GM21381 (cell line): ENCODE measurements around the gene GTF2I.
A peak's percentile ranks its signal among the peaks of the same experiment; 100 is the strongest.
"Not testable (repeated sequence)": the region's sequence is repeated elsewhere in the genome, so short reads cannot be mapped to it uniquely, and the experiment has no call there.

Experiments
- ATAC-seq: cut with Tn5 transposase; IDR thresholded peaks from one replicate; pipeline ENCODE4 v1.9.1; 2021; ENCODE audit warnings: mild to moderate bottlenecking, moderate library complexity; ENCODE audit not compliant: unreplicated experiment

GTF2I gene

DNA sequence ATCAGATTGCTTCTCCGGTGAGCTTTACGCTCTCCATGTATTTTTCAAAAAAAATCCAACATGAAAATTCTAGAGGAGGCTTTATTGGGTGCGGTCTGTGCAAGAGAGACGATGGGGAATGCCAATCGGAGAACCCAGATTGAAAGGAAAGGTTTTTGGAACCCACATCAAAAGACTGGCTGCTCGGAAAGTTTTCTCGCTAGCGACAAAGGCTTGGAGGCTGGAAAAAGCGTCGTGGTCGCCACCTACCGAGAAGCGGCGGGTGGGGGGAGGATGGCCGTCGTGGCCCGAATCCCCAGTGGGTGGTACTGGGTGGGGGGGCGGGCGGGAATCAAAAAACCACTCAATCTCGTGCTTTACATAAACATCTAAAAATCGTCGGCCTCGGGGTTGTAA is 1.1 kb upstream of the GTF2I start:
- no peak for ATAC-seq

DNA sequence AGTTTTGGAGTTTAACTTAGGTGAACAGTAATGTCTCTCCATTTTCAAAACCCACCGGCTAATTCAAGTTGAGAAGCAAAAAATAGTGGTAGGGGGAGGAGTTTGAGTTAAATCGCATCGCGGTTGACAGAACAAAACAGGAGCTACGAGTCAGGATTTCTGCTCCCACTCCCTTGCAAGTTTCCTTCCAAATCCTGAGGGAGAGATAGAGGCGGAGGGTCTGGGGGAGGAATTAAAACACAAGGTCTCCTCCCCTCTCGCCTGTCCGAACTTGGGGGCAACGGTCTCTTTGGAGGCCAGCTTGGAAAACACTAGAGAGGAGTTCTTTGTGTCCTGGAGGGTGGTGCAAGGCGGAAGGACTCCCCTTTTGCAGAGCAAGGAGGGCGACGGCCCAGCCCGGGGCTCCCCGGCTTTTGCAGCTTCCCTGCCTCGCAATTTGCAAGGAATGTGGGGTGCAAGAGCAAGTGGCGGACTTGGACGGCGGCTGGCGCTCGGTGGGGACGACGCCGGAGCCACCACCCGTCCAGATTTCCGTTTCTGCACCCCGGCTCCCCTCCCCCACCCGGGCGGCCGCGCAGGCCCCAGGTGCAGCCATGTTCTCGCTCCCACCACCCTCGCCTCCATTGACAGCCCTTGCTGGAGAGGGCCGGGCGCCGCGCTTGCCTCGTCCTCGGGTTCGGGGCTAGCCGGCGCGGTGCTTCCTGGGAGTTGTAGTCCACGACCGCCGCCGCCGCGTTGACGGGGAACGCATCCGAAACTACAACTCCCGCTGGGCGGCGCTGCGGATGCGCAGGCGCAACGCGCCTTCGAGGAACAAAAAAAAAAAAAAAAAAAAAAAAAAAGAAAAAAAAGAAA is 454 bp upstream of the GTF2I start:
- peak; percentile 59 for ATAC-seq

DNA sequence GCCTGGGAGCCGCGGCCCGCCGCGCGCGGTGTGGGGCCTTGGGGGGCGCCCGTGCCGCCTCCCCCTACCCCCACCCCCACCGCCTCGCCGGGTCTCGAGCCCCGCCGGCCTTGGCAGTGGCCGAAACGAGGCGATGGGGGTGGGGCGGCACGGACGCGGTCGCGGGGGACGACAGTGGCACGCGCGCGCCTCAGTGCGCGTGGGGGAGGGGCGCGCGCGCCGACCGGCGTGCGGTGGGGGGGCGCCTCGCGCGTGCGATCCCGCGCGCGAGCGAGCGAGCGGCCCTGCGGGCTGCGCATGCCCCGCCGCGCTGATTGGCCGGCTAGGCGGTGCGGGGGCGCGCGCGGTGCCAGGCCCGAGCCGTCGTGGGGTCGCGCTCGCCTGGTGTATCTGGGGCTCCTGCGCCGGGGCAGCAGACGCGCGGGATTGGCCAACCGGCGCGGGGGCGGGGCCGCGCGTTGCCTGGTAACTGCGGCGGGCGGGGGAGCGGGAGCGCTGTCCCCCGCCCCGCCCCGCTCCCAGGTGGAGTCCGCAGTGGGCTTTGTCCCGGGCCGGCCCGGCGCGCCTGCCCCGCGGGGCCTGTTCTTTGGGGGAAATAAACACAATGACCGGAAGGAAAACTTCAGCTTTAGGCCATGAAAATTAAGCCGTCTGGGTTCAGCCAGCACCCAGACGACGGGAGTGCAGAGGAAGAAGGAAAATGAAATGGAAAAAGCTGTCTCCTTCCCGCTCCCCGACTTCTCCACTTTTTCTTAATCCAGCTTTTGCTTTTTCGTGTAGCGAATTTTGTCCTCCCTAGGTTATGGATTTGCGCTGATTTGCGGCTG is 873 bp downstream of the GTF2I start:
- peak; percentile 51 for ATAC-seq

DNA sequence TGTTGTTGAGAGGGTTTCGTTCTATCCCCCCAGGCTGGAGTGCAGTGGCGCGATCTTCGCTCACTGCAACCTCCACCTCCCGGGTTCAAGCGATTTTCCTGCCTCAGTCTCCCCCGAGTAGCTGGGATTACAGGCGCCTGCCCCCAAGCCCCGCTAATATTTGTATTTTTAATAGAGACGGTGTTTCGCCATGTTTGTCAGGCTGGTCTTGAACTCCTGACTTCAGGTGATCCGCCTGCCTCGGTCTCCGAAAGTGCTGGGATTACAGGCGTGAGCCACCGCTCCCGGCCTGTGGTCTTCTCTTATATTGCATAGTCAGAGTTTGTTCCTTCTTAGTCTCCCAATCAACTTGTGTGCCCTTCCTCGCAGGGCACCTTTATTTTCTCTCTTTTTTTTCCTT is 2.7 kb downstream of the GTF2I start:
- not testable (repeated sequence) for ATAC-seq

DNA sequence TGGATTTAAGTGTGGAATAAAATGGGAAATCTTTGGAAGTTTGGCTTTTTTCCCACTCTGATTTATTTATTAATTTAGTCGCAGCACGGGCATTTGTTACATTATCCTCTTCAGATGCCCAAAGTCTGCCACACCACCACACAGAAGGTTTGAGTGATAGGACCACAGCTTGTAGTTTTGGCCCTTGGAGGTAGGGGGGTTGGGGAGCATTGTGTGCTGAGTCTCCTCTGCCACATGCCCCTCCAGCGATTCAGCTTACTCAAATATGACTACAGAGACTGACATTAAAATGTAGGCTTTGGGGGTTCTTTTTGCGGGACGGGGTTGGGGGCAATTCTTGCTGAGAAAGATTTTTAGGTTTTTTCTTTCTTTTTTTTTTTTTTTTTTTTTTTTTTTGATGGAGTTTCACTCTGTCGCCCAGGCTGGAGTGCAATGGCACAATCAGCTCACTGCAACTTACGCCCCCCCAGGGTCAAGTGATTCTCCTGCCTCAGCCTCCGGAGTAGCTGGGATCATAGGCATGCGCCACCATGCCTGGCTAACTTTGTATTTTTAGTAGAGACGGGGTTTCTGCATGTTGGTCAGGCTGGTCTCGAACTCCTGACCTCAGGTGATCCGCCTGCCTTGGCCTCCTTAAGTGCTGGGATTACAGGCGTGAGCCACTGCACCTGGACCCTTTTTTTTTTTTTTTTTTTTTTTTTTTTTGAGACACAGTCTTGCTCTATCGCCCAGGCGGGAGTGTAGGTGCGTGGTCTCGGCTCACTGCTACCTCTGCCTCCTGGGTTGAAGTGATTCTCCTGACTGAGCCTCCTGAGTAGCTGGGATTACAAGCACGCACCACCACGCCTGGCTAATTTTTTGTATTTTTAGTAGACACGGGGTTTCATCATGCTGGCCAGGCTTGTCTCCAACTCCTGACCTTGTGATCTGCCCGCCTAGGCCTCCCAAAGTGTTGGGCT is 4.6 kb downstream of the GTF2I start:
- not testable (repeated sequence) for ATAC-seq

DNA sequence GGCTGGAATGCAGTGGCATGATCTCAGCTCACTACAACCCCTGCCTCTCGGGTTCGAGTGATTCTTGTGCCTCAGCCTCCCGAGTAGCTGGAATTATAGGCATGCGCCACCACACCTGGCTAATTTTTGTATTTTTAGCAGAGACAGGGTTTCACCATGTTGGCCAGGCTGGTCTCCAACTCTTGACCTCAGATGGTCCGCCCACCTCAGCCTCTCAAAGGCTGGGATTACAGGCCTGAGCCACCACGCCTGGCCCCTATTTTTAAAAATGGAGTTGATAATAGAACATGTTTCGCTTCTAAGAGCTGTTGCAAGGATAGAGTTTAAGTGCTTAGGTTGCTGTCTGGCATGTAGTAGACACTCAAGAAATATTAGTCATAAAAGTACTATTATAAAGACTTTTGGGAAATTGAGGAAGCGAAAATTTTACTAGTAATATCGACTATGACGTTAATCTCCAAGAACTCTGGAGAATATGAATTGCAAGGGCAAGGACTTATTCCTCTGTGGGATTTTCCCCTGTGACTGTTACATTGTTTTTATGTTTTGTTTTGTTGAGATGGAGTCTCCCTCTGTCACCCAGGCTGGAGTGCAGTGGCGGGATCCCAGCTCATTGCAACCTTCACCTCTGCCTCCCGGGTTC is 7.9 kb downstream of the GTF2I start:
- ATAC-seq, result no peak

DNA sequence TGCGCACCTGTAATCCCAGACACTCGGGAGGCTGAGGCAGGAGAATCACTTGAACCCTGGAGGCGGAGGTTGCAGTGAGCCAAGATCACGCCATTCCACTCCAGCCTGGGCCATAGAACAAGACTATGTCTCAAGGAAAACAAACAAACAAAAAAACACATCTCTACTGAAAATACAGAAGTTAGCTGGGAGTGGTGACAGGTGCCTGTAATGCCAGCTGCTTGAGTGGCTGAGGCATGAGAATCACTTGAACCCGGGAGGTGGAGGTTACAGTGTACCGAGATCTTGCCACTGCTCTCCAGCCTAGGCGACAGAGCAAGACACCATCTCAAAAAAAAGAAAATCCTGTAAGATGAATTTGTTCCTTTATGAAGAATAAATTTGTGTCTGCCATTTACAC is 9.5 kb downstream of the GTF2I start:
- ATAC-seq, result not testable (repeated sequence)

DNA sequence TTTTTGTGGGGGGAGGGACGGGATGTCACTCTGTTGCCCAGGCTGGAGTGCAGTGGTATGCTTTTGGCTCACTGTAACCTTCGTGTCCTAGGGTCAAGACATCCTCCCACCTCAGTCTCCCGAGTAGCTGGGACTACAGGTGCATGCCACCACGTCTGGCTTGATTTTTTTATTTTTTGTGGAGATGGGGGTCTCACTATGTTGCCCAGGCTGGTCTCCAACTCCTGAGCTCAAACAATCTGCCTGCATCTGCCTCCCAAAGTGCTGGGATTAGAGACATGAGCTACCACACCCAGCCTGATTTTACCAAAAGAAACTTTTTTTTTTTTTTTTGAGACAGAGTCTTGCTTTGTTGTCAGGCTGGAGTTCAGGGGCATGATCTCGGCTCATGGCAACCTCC is 10.0 kb downstream of the GTF2I start:
- not testable (repeated sequence) for ATAC-seq

DNA sequence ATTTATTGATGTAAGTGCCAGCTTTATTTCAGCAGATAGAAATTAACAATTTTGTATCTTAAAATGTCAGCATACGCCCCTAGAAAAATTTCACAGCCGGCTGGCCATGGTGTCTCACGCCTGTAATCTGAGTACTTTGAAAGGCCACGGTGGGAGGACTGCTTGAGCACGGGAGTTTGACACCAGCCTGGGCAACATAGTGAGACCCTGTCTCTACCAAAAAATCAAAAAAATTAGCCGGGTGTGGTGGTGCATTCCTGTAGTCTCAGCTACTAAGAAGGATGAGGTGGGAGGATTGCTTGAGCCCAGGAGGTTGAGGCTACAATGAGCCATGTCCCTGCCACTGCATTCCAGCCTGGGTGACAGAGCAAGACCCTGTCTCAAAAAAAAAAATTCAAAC is 14.1 kb downstream of the GTF2I start:
- no peak for ATAC-seq

DNA sequence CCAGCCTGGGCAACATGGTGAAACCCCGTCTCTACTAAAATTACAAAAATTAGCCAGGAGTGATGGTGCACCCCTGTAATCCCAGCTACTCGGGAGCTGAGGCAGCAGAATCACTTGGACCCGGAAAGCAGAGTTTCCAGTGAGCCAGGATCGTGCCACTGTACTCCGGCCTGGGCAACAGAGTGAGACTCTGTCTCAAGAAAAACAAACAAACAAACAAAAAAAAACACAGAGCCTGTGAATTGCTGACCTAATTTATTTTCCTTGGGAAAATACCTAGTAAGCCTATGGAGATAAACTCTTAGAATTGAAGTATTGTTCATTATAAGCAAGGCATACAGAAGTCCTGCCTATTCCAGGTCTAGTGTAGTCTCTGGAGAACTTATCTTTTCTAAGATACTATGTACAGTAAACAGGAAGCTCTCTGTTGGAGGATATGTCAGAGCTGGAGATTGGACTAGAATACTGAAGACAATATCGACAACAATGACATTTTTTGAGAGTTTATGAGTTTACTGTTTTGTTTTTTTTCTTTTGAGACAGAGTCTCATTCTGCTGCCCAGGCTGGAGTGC is 14.9 kb downstream of the GTF2I start:
- no peak for ATAC-seq

DNA sequence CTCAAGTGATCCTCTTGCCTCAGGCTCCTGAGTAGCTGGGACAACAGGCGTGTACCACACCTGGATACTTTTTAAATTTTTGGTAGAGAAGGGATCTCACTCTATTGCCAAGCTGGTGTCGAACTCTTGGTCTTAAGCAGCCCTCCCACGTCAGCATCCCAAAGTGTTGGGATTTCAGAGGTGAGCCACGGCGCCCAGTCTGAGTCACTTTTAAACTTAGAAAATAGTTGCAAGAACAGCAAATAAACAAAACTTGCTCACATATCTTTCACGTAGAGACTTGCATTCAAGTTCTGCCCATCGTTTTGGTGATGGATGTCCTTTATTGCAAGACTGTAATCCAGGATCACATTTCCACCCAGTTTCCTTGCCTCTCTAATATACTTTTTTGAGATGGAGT is 16.6 kb downstream of the GTF2I start:
- ATAC-seq, result no peak

DNA sequence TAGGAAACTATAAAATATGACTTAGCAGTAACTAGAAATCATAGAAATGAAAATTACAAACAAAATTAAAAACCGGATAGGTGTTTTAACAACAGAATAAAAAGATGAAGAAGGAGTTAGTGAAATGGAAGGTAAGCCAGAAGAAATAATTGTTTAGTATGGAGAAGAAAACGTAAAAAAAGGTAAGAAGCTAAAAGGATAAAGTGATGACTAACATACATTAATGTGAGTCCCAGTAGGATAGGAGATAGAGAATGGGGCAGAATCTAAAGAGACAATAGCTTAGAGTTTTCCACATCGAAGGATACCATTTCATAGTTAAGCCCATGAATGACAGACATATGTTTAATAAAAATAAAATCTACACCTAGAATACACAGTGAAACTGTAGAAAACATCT is 25.3 kb downstream of the GTF2I start:
- no peak for ATAC-seq

DNA sequence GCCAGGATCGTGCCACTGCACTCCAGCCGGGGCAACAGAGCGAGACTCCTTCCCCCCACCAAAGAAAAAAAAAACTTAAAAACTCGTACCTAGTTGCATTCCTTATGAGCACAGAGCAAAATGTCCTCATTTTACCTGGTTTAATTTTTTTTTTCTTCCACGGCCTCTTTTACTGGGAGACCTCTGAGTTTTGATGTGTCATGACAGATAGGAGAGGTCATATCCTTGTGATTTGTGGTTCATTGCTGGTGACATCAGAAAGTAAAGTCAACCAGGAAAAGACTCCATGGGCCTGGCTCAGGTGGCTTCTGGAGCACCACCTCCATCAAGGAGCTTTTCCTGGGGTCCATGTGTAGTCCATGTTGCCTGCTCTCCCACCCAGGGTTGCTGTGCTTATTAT is 26.3 kb downstream of the GTF2I start:
- ATAC-seq, result no peak

DNA sequence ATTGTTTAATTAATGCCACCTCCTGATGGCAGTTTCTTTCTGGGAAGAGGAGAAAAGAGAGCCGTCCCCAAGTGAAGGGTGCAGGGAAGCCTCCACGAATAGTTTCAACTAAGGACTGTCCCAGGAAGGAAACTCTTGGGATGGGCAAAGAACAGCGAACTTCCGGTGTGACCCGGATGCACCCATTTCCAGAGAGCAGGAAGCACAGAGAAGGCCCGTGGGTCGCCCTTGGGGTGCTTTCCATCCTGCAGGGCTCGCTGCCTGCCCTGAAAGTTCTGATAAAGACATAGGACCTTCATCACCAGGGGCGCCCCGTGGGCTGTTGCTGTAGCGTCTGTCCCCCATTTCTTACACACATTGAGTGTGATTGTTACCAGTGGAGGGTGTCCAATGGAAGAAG is 27.0 kb downstream of the GTF2I start:
- ATAC-seq, result no peak

DNA sequence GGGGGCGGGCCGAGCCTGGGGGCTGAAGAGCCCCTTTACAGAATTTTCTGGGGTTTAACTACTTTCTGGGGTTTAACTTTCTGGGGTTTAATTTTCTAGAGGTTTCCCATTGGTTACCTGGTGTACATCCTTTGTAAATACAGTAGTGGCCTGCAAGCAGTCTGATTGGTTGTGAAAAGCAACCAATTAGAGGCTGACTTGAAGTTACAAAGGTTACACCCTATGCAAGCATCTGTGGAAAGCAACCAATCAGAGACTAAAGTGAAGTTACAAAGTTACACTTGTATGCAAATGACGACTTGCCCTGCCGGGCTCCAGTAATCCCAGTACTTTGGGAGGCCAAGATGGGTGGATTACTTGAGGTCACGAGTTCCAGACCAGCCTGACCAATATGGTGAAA is 27.4 kb downstream of the GTF2I start:
- no peak for ATAC-seq

DNA sequence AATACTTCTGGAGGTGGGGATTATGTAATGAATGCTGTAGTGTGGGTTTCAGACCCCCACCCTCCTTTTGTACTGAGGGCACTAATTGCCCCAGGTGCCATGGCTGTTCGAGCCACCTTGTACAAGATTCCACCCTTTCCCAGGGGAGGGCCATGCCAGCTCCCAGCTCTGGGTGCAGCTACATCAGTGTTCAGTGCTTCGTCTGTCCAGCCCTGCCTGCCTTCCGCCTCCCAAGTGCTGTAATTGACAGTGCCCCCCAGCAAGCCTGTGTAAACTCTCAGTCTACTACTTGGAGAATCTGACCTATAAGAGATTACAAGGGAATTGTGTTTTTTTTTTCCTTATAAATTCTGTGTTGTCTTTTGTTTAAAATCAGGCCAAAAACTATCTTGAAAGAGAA is 33.0 kb downstream of the GTF2I start:
- no peak for ATAC-seq

DNA sequence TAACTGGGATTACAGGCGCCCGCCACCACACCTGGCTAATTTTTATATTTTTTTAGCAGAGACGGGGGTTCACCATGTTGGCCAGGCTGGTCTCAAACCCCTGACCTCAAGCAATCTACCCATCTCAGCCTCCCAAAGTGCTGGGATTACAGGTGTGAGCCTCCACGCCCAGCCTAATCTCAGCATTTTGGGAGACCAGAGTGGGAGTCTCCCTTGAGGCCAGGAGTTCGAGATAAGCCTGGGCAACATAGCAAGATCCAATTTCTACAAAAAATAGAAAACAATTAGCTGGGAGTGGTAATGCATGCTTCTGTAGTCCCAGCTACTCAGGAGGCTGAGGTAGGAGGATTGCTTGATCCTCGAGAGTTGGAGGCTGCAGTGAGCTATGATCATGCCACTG is 46.9 kb downstream of the GTF2I start:
- not testable (repeated sequence) for ATAC-seq

DNA sequence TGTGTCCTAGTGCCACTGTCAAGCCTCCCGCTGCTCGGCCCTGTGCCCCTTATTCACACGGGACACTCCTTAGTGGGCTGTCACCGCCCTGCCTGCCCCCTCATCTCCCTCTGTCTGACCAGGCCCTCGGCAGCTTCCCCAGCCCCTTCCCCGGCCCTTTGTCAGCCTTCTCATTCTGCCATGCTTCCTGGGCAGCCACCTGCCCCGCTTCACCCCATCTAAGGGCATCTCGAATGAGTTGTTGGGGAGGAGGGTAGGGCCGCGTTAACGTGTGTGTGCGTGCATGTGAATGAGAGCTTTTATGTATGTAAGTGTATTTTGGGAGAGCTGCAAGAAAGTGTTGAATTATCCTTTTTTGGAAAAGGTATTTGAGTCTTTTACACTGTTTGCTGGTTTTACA is 49.7 kb downstream of the GTF2I start:
- no peak for ATAC-seq

DNA sequence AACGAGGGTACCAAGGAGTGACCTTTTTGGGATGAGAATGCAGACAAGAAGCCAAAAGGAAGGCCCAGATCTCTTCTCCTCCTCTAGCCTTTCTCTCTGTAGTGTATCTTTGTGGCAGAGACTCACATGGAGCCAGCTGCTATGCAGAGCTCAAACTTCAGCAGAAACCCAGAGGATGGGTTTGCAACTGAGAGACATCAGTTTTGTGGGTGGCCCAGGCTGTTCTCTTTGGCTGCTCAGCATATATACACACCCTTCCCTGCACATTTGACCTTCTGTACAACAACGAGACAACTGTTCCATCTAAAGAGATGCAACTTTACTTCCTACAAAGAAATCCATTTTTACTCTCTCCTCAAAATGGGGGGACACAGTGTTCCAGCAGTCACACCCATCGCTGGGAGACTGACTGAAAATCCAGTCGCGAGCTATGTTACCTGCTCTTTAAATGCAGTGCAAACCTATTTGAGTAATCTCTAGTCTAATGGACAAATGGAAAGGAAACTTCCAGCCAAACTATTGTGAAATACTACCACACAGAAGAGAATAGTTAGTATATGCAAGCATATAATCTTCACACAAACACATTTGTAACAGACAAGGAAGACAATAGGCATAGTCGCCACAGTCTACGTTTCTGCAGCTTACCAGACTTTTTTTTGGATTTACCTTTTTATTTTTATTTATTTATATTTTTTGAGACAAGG is 51.2 kb downstream of the GTF2I start:
- ATAC-seq, result no peak
